Astrocyte of the cerebellum (primary cell): Measurements from ENCODE around the gene NDUFAF2.
"Not testable (repeated sequence)": the region's sequence is repeated elsewhere in the genome, so short reads cannot be mapped to it uniquely, and the experiment has no call there.

Experiments used
- DNase-seq: peaks from one replicate; pipeline ENCODE4 v3.0.0-alpha.2; 2011; ENCODE audit warnings: low read depth
- H3K4me3 ChIP-seq: 2 replicates; pipeline ENCODE4 v1.5.1; 2011; ENCODE audit warnings: mild to moderate bottlenecking, low read depth, low read length, moderate library complexity
- CTCF ChIP-seq: IDR thresholded peaks from 2 replicates; pipeline ENCODE4 v1.5.1; 2012; ENCODE audit warnings: low read length, low read depth, moderate library complexity, mild to moderate bottlenecking; ENCODE audit errors: missing control alignments
- in situ Hi-C: cut with HindIII; loops from 2 replicates; pipeline ENCODE4 v1.10.0; 2017; ENCODE audit warnings: low sequenced_read_pairs

The NDUFAF2 gene

GRCh38 chr5:61180886-61181285 lies 235.9 kb downstream of the NDUFAF2 start:
- H3K4me3 ChIP-seq, result no peak overlapping the region
- in situ Hi-C loops, result no loop called here
- DNase-seq, result no peak
- TF ChIP-seq CTCF, result no peak

- in situ Hi-C loops, result no loop called here
- H3K4me3 ChIP-seq, result no peak overlapping the region
- TF ChIP-seq CTCF, result no peak
- DNase-seq, result no peak
Measured at GRCh38 chr5:61182449-61182848, 237.4 kb downstream of the NDUFAF2 start.

GRCh38 chr5:61183538-61183937 lies 238.5 kb downstream of the NDUFAF2 start:
- no peak for DNase-seq
- H3K4me3 ChIP-seq, result no peak overlapping the region
- in situ Hi-C loops, result no loop called here
- no peak for TF ChIP-seq CTCF

GRCh38 chr5:61184708-61185107 lies 239.7 kb downstream of the NDUFAF2 start:
- TF ChIP-seq CTCF, result no peak
- in situ Hi-C loops, result no loop called here
- no peak for DNase-seq
- H3K4me3 ChIP-seq, result no peak overlapping the region

- in situ Hi-C loops, result no loop called here
- no peak for DNase-seq
- H3K4me3 ChIP-seq, result no peak overlapping the region
- no peak for TF ChIP-seq CTCF
Measured at GRCh38 chr5:61186634-61187033, 241.6 kb downstream of the NDUFAF2 start.

GRCh38 chr5:61187352-61187751 lies 242.3 kb downstream of the NDUFAF2 start:
- H3K4me3 ChIP-seq, in situ Hi-C loops, DNase-seq: not testable (repeated sequence)

- in situ Hi-C loops, H3K4me3 ChIP-seq: not testable (repeated sequence)
Measured at GRCh38 chr5:61187826-61188225, 242.8 kb downstream of the NDUFAF2 start.

GRCh38 chr5:61198606-61199005 lies 253.6 kb downstream of the NDUFAF2 start:
- in situ Hi-C loops, result no loop called here
- no peak for DNase-seq
- TF ChIP-seq CTCF, result no peak
- H3K4me3 ChIP-seq, result no peak overlapping the region

More at GRCh38 chr5:61187826-61188225, 242.8 kb downstream of the NDUFAF2 start:
- DNase-seq, result not testable (repeated sequence)
